Endodermal cell (in vitro differentiated cells): ENCODE measurements around the gene LTBP2. TPM values are rescaled to one million over a fixed set of nuclear protein-coding genes. Genes with fewer than 3 reads are reported as not detected.

Experiments used
- DNase-seq: peaks from one replicate; pipeline ENCODE4 v3.0.0-alpha.2; 2017
- H3K27ac ChIP-seq: 2 replicates; pipeline ENCODE4 v1.5.1; 2013; ENCODE audit warnings: mild to moderate bottlenecking, low read depth, low read length, moderate library complexity
- H3K27me3 ChIP-seq: 2 replicates; pipeline ENCODE4 v1.6.1; 2013; ENCODE audit warnings: mild to moderate bottlenecking, low read length, moderate library complexity; ENCODE audit not compliant: insufficient read depth, control insufficient read depth, poor library complexity, severe bottlenecking
- H3K36me3 ChIP-seq: 2 replicates; pipeline ENCODE4 v1.7.0; 2013; ENCODE audit warnings: mild to moderate bottlenecking, low read length, moderate library complexity; ENCODE audit not compliant: control insufficient read depth, insufficient read depth
- H3K4me1 ChIP-seq: one replicate; pipeline ENCODE4 v1.7.0; 2013; ENCODE audit warnings: low read length; ENCODE audit not compliant: control insufficient read depth, insufficient read depth
- H3K4me3 ChIP-seq: 2 replicates; pipeline ENCODE4 v1.5.1; 2013; ENCODE audit warnings: mild to moderate bottlenecking, low read length, moderate library complexity
- H3K9ac ChIP-seq: 2 replicates; pipeline ENCODE4 v1.6.1; 2013; ENCODE audit warnings: mild to moderate bottlenecking, low read length, moderate library complexity; ENCODE audit not compliant: poor library complexity, severe bottlenecking; ENCODE audit errors: extremely low read depth
- H3K9me3 ChIP-seq: 2 replicates; pipeline ENCODE4 v1.6.1; 2013; ENCODE audit warnings: mild to moderate bottlenecking, low read length, moderate library complexity; ENCODE audit not compliant: control insufficient read depth
- H3K27ac Mint-ChIP-seq: 2 replicates; pipeline ENCODE4 v1.8.0; 2020; ENCODE audit warnings: mixed read lengths
- H3K27me3 Mint-ChIP-seq: 2 replicates; pipeline ENCODE4 v1.8.0; 2021; ENCODE audit warnings: mild to moderate bottlenecking, mixed read lengths; ENCODE audit not compliant: insufficient read depth
- H3K36me3 Mint-ChIP-seq: 2 replicates; pipeline ENCODE4 v1.8.0; 2020; ENCODE audit warnings: low read depth, mixed read lengths
- H3K4me1 Mint-ChIP-seq: 2 replicates; pipeline ENCODE4 v1.8.0; 2020; ENCODE audit warnings: mixed read lengths
- H3K4me3 Mint-ChIP-seq: 2 replicates; pipeline ENCODE4 v1.8.0; 2020; ENCODE audit warnings: mild to moderate bottlenecking, moderate library complexity, mixed read lengths
- H3K9me3 Mint-ChIP-seq: 2 replicates; pipeline ENCODE4 v1.8.0; 2020; ENCODE audit warnings: mild to moderate bottlenecking, mixed read lengths
- CTCF ChIP-seq: fragments of 200-600 bp; sonication (generic); conservative IDR thresholded peaks from 2 replicates; pipeline ENCODE4 v1.5.0; 2021; ENCODE audit warnings: antibody characterized with exemption, mild to moderate bottlenecking
- WGBS, 2 experiments: methylation state at CpG; one replicate each; pipeline versions ENCODE4 v1.1.5 to v1.1.7; 2013; ENCODE audit warnings: missing lambda C conversion rate in 2 of 2, mixed read lengths in 1 of 2; ENCODE audit not compliant: insufficient coverage in 1 of 2, insufficient read length in 1 of 2; 5-methylcytosine and 5-hydroxymethylcytosine counted together
- total RNA-seq, 2 donors: library from RNA; stranded (reverse); fragmentation: NEBNext Ultra II Directional in 1 of 2; extraction: Animal tissue kit (Norgen Biotek cat#: 25700) in 1 of 2; gene quantifications; 2 replicates in 1 of 2; 3 replicates in 1 of 2; pipeline ENCODE4 v1.2.1, GENCODE V29; 2021

The LTBP2 gene
- total RNA-seq, 2 donors from 2014 or later = 1.7 to 2.9 TPM

GRCh38 chr14:74620923-74621322 is 8.9 kb upstream of the LTBP2 start:
- peaks cover 57% of the 10 kb centered on the region for H3K4me1 Mint-ChIP-seq
- no peak overlapping the region for H3K9ac ChIP-seq
- DNase-seq = no peak

GRCh38 chr14:74620497-74620921 is 8.5 kb upstream of the LTBP2 start:
- Histone ChIP-seq H3K36me3 (no peaks in the 10 kb centered on the region), H3K4me3 (no peak overlapping the region), H3K9me3 (no peaks in the 10 kb centered on the region), H3K27ac (no peak overlapping the region), H3K27me3 (no peaks in the 10 kb centered on the region), H3K9ac (no peak overlapping the region), H3K4me1 (peaks cover 36% of the 10 kb centered on the region)
- peaks cover 9% of the 10 kb centered on the region for H3K27me3 Mint-ChIP-seq
- TF ChIP-seq CTCF = no peak
- H3K36me3 Mint-ChIP-seq = no peaks in the 10 kb centered on the region
- no peaks in the 10 kb centered on the region for H3K9me3 Mint-ChIP-seq
- H3K4me3 Mint-ChIP-seq = no peak overlapping the region
- H3K27ac Mint-ChIP-seq = peak overlapping the region; percentile 43
- H3K4me1 Mint-ChIP-seq = peaks cover 62% of the 10 kb centered on the region
- DNase-seq = peak; percentile 66
- 77% methylated on average over 2 of the region's 2 CpGs; no CpG with 5 or more reads in 1 of the 2 experiments for WGBS, 2 experiments

More at GRCh38 chr14:74620923-74621322, 8.9 kb upstream of the LTBP2 start:
- no peaks in the 10 kb centered on the region for H3K36me3 ChIP-seq
- H3K9me3 Mint-ChIP-seq = no peaks in the 10 kb centered on the region
- H3K9me3 ChIP-seq = no peaks in the 10 kb centered on the region
- no peaks in the 10 kb centered on the region for H3K36me3 Mint-ChIP-seq
- H3K27me3 ChIP-seq = no peaks in the 10 kb centered on the region
- WGBS, 2 experiments = 93 to 94% methylated on average over 3 of the region's 3 CpGs
- no peak for TF ChIP-seq CTCF
- peaks cover 4% of the 10 kb centered on the region for H3K27me3 Mint-ChIP-seq
- H3K4me3 Mint-ChIP-seq = no peak overlapping the region
- H3K27ac Mint-ChIP-seq = peak overlapping the region; percentile 43
- no peak overlapping the region for H3K4me3 ChIP-seq
- peaks cover 36% of the 10 kb centered on the region for H3K4me1 ChIP-seq
- H3K27ac ChIP-seq = no peak overlapping the region

- no peaks in the 10 kb centered on the region for H3K9me3 Mint-ChIP-seq
Observed at GRCh38 chr14:74619672-74620131, 7.7 kb upstream of the LTBP2 start.

More at GRCh38 chr14:74619672-74620131, 7.7 kb upstream of the LTBP2 start:
- no peak for TF ChIP-seq CTCF
- Histone ChIP-seq H3K4me1 (peaks cover 36% of the 10 kb centered on the region), H3K9me3 (no peaks in the 10 kb centered on the region), H3K27me3 (no peaks in the 10 kb centered on the region), H3K4me3 (no peak overlapping the region), H3K36me3 (no peaks in the 10 kb centered on the region), H3K9ac (no peak overlapping the region), H3K27ac (no peak overlapping the region)
- Mint-ChIP-seq H3K4me1 (peaks cover 63% of the 10 kb centered on the region), H3K27me3 (peaks cover 16% of the 10 kb centered on the region), H3K36me3 (no peaks in the 10 kb centered on the region), H3K4me3 (no peak overlapping the region), H3K27ac (peak overlapping the region; percentile 43)
- DNase-seq = no peak
- WGBS, 2 experiments = 84 to 93% methylated on average over 4 to 5 of the region's 6 CpGs
